ENCODE results near the gene UBXN7. TPM values are rescaled to one million over a fixed set of nuclear protein-coding genes. Genes with fewer than 3 reads are reported as not detected.

The UBXN7 gene
- total and polyA plus RNA-seq, 2 of the 13 experiments (the other 11 are each of a cell fraction or from before 2014, with no cell fraction given), result 12.5 to 15.9 TPM

DNA sequence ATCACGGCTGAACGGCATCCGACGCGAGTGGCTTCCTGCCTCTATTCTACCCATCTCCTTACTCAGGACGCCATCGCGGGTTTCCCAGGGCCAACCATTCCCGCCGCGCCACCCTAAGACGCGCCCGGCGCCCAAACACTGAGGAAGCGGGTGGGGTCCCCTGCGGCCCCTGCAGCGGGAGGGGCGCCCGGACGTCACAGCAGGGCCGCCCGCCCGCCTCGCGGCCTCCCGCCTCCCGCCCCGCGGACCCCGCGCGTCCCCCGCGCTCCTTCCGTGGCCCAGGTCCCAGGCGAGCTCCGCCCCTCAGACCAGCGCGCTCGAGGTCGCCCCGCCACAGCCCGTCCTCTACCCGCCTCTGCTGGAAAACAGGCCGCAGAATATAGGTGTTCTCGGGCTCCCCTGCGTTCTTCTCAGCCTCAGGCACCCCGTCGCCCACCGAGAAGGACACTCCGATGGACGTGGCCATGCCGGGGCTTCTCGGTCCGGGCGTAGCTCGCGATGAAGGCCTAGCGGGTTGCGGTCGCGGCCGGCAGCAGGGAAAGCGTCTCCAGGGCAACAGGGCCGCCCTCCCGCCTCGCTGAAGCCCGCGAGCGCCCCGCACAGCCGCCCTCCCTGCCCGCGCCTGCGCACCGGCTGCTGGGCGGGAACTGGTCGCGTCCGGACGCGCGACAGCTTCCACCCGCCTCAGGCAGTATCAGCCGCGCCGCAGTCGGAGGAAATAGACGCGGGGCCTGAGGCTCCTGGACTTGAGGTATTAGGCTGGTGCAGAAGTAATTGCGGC, 114.3 kb downstream of the UBXN7 start, which contains the start of gene DYNLT2B (continued):
- no peak for TF ChIP-seq ZBED4 (CRISPR knock-in tag; IDR thresholded peaks at IDR 0.05; ENCODE audit: borderline replicate concordance)
- no peak for TF ChIP-seq ZNF251 (CRISPR knock-in tag; IDR thresholded peaks at IDR 0.05)
- TF ChIP-seq RARG (CRISPR knock-in tag; IDR thresholded peaks at IDR 0.05; ENCODE audit: low read depth), result no peak
- TF ChIP-seq ZMYM2 (CRISPR knock-in tag; IDR thresholded peaks at IDR 0.05), result no peak
- peak; percentile 81 for TF ChIP-seq UBTF (CRISPR knock-in tag; IDR thresholded peaks at IDR 0.05)
- TF ChIP-seq FOXO1 (CRISPR knock-in tag; IDR thresholded peaks at IDR 0.05), result no peak; the same call in 1 of the 2 replicates
- no peak for TF ChIP-seq PAX8 (CRISPR knock-in tag; IDR thresholded peaks at IDR 0.05; ENCODE audit: borderline replicate concordance)
- TF ChIP-seq ZNF770 (CRISPR knock-in tag; IDR thresholded peaks at IDR 0.05), result peak; percentile 39
- TF ChIP-seq ETS1 (CRISPR knock-in tag; IDR thresholded peaks at IDR 0.05), result no peak
- TF ChIP-seq ZNF446 (CRISPR knock-in tag; IDR thresholded peaks at IDR 0.05), result 0 out of 2 replicates have a peak, but pooled peaks have one; percentile 33
- TF ChIP-seq ZNF205 (CRISPR knock-in tag; IDR thresholded peaks at IDR 0.05), result no peak; the same call in 1 of the 2 replicates
- TF ChIP-seq HDAC2 (CRISPR knock-in tag; IDR thresholded peaks at IDR 0.05), result no peak
- TF ChIP-seq ESRRA (CRISPR knock-in tag; IDR thresholded peaks at IDR 0.05; ENCODE audit: low read depth), result peak; percentile 25; the same call in 1 of the 2 replicates
- TF ChIP-seq FOXC1 (CRISPR knock-in tag; IDR thresholded peaks at IDR 0.05; ENCODE audit: borderline replicate concordance), result peak; percentile 20; the same call in 1 of the 2 replicates
- TF ChIP-seq POLR2AphosphoS2 (IDR thresholded peaks at IDR 0.05; ENCODE audit: low read depth, low read length), result no peak
- TF ChIP-seq, protein P1, sequence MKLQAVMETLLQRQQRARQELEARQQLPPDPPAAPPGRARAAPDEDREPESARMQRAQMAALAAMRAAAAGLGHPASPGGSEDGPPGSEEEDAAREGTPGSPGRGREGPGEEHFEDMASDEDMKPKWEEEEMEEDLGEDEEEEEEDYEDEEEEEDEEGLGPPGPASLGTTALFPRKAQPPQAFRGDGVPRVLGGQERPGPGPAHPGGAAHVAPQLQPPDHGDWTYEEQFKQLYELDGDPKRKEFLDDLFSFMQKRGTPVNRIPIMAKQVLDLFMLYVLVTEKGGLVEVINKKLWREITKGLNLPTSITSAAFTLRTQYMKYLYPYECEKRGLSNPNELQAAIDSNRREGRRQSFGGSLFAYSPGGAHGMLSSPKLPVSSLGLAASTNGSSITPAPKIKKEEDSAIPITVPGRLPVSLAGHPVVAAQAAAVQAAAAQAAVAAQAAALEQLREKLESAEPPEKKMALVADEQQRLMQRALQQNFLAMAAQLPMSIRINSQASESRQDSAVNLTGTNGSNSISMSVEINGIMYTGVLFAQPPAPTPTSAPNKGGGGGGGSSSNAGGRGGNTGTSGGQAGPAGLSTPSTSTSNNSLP (IDR thresholded peaks at IDR 0.05; ENCODE audit: low read depth, low read length), result no peak
- no peak for TF ChIP-seq ZNF644 (CRISPR knock-in tag; IDR thresholded peaks at IDR 0.05; ENCODE audit: low read depth)
- no peak for TF ChIP-seq SATB2 (CRISPR knock-in tag; IDR thresholded peaks at IDR 0.05)
